Airway epithelial cell (primary cell): ENCODE data around the gene MNX1. TPM values are rescaled to one million over a fixed set of nuclear protein-coding genes. Genes with fewer than 3 reads are reported as not detected.

Experiments used
- total RNA-seq: library from RNA; depleted of rRNA; stranded (reverse); fragments of >200 nt; gene quantifications from 2 replicates; pipeline ENCODE4 v1.2.3, GENCODE V29; 2015

MNX1 gene
- total RNA-seq: 0.09 TPM in 1 of 2 replicates, not detected in the other

DNA sequence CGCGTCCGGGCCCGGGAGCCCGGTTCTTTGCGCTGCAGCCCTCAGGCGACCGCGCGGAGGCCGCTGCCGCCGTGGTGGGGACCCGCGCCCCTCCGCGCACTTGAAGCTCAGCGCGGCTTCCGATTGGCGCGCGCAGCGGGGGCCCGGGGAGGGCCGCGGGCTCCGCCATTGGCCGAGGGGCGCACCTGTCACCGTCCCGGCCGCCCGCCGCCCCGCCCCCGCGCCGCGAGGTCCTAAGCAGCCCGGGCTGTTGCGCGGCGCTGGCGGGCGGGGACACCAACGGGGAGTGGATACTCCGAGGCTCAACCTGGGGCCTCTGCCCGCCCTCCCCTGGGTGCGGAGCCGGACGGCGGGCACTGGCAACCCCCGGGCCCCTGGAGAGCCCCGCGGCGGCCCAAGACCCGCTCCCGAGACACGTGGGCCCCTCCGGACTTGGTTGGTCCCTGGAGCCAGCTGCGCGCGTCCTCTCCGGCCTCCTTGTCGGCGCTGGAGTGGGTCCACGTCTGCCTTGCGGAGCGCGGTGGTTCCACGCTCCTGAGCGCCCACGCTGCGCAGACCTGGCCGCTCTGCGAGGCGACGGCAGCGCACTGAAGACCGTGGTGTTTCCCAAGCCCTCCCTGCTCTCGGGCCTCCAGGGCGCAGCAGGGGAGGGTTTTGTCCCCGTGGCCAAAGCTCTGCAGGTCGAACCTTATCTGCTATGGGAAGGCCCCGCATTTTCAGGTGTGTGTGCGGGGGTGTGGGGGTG lies at the start of gene MNX1:
MNX1 (minus strand) TSS at position 76 of the 745 bp plus-strand sequence. CDS start 313 bp downstream, outside the sequence.

Other genes with a start within 250 kb of the MNX1 start
- 33.7 and 53.8 TPM in 2 replicates for gene LMBR1, start 117.5 kb downstream of the MNX1 start, total RNA-seq
- gene NOM1, start 61.0 kb downstream of the MNX1 start, total RNA-seq: 8.7 and 15.0 TPM in 2 replicates
- gene UBE3C, start 128.3 kb upstream of the MNX1 start, total RNA-seq: 62.5 and 70.2 TPM in 2 replicates